NCI-H82 (cell line): ENCODE data around the gene BHLHE40.

Source experiments
- DNase-seq: peaks from one replicate; lab custom pipeline; 2025; lab: John Stamatoyannopoulos, UW

Gene BHLHE40

DNA sequence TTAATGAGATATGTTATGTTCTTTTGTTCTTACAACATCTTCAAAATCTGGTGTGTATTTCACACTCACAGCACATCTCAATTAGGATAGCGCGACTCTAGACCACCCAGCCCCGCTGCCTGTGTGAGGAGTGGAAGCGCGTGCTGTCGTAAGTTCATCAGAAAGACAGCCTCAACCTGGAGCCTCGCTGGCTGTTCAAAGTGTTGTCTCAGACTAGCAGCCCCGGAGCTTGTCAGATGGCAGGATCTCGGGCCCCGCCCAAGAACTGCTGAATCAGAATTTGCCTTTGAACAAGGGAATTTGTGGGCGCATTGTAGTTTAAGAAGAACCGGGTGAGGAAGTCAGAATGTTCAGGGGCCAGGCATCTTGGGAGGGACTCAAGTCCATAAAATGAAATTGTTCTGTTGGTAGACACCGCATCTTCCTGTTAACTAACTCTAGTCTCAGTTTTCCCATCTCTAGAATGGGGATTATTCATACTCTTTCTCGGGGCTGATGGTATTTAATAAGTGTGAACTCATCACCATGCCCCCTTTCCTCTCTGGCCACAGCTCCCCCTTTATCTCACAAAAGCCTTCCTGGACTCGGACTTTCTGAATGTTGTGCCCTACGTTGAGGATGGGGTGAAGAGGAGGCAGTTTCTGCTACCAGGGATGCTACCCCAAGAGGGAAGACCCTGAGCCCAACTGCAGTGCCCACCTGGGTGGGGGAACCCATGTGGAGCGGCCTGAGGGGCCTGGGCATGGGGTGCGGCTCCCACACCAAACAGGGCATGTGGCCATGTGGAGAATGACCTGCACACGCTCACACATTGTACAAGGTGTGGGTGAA, 40.4 kb downstream of the BHLHE40 start:
- no peak for DNase-seq

DNA sequence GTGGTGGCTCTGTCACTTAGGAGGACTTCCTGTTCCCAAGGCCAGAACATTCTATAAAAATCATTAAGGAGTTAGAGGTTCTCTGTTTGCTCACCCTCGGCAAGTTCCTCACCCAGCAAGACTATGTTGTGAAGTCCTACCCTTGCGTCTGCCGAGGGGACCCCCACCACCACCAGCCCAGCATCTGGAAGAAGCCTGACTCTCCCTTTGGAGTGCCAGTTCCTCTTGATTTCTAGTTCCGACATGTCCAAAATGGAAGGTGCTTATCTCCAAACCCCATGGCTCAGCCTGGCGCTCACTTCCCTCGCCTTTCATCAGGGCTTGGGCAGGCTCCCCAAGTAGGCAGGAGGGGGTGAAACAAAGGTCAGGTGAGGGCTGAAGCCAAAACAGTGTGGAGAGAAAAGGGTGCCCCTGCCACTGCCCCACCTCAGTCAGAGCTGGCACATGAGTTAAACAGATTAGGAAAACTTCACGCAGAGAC, 41.0 kb downstream of the BHLHE40 start:
- no peak for DNase-seq

DNA sequence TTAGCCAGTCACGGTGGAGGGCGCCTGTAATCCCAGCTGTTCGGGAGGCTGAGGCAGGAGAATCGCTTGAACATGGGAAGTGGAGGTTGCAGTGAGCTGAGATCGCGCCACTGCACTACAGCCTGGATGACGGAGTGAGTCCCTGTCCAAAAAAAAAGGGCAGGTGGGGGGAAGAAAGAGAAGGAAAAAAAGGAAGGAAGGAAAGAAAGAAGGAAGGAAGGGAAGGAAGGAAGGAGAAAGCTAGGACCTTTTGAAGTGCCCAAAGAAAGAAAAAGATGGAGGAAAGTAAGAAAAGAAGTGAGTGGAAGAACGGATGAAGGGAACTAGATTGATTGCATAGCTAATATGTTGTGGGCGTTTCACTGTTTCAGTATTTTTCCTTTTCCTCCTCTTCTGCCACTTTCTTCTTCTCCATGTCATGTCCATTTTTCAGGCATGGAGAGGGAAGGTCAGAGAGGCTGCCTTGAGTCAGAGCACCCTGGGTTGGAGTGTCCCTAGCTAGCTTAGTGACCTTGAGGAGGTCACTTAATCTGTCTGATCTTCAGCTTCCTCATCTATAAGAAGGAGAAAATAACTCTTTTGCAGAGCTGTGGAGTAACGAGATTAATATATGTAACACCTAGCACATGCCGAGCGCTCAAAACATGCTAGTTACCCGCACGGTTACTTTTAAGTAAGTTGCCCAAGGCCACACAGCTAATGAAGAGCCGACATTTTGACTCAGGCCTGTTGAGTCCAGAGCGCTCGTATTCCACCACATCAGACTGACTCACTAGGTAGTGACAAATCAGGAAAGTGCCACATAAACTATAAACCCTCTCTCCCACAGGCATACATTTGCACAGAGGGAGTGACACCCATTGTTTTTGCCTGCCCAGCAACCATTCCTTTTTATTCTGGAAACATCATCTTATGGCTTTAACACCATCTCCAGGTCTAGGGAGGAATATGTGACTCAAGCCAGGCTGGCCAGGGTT, 42.2 kb downstream of the BHLHE40 start:
- no peak for DNase-seq

DNA sequence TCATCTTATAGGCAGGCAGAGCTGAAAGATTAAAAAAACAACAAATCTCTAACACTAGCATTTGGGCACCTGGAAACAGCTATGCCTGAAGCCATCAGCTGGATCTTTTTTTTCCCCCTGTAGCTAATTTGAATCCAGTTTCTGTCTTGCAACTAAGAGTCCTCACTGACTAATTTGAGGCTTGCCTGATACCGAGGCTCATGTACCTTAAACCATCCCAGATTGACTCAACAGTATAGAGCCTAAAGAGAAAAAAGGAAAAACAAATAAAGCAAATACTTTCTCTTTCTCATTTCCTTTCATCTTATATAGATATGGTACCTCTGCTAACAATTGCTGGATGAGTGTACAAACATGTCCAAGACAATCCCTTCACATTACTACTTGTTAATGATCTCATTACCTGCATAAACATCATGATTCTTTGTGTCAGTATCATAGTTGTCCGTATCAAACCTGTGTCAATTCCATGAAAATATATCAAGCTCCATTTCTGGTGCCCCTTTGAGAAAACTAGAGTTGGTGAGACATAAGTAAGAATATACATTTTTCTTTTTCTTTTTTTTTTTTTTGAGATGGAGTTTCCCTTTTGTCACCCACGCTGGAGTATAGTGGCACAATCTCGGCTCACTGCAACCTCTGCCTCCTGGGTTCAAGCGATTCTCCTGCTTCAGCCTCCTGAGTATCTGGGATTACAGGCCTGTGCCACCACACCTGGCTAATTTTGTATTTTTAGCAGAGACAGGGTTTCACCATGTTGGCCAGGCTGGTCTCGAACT, 43.1 kb downstream of the BHLHE40 start:
- no peak for DNase-seq

DNA sequence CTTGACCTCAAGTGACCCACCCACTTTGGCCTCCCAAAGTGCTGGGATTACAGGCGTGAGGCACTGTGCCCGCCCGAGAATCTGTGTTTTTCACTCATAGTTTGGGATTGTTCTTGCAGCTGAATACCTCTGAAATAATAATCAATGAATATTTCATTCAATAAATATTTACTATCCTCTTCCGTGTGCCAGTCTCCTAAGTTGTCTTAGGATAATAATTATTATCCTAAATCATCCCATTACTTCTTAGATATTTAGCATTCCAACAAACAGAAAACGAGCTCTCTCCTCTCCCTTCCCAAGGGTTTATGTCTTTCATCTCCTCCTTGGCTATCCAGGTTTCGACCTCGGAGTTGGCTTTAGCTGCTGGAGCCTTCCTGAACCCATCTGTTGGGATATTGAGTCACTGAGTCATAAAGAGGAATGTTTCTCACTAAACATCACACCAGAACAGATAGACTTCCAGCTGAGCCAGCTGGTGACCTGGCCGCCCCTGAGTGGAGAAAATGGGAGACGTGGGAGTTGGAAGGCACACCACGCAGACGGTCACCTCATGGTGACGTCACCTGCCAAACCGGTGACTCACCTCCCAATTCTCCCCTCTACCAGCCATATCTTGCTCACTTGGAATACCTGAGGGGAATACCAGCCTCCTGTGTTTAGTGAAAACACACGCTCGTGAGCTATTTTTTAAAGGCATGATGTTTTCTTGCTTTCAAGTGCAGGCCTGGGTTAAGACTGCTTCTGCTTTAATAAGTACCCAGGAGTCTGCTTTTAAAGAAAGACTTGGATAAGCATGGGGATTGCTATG, 43.9 kb downstream of the BHLHE40 start:
- no peak for DNase-seq

DNA sequence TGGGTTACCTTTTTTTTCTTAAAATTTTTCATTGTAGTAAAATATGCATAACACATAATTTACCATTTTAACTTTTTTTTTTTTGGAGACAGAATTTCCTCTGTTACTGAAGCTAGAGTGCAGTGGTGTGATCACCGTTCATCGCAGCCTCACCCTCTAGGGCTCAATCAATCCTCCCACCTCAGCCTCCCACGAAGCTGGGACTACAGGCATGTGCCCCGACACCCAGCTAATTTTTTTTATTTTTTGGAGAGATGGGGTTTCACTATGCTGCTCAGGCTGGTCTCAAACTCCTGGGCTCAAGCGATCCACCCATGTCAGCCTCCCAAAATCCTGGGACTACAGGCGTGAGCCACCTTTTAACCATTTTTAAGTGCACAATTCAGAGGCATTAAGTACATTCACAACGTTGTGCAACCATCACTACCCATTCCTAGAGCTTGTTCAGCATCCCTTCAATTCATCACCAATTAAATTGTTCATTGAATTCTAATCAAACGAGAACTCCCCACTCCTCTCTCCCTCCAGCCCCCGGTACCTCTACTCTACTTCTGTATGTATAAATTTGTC, 44.6 kb downstream of the BHLHE40 start:
- DNase-seq, result no peak

DNA sequence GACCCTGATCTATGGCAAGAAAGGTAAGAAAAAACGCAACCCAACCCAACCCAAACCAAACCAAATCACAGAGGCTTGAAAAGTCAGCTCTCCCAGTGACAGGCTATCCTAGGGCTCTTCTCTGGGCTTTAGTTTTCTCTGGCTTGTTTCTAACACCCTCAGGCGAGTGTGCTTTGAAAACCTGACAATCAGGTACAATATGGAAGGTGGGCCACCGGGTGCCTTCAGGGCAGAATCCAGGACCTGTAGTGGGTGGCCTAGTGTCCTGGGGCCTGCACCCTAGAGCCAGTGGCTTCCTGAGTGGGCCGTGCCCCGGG, 46.8 kb downstream of the BHLHE40 start:
- no peak for DNase-seq

DNA sequence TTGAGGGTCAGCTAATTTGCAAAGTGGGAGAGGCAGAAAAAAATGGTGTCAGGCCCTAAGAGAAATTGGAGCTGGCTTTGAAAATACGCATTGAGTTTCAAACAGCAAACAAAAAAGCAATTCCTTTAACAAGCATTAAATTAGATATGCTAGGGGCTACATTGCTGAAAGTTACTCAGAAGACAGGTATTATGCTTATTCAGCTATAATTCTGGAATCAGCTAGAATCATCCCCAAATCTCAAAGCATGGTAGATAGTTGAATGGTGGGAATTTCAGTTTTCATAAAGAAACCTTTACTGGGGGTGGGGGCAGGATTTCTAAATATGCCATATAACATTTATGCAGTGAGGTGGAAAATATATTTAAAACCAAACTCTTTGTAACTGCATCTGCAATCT, 50.5 kb downstream of the BHLHE40 start:
- DNase-seq, result no peak

DNA sequence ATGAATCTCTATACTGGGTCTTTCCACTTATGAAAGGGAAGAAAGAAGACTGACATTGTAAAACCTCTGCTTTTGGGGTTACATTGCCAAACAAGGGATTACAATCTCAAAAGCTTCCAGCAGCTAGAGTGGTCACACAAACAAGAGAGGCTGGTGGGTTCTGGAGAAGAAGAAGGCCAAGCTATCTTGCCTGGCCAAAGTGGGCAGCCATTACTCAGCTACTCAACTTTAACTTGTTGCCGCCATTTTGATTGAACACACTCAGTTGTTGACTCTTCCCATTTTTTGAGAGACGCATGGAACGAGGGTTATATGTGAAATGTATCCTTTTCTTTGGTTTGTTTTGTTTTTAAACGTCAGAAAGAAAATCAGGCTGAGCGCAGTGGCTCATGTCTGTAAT, 50.9 kb downstream of the BHLHE40 start:
- no peak for DNase-seq

DNA sequence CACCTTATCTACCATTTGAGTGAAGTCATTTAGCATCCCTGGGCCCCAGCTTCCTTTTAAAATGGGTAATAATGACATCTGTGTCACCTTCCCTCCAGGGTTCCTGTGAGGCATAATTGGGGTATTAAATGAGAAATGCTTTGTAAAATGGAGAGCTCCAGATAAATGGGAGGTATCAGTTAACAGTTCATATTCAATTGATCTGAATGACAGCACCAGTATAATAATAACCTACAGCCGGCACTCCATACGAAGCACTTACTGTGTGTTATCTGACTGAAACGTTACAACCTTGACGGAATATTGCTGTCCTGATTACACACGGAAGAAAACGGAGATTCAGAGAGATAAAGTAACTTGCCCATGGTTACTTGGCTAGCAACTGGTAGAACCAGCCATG, 53.6 kb downstream of the BHLHE40 start:
- no peak for DNase-seq
